Right lobe of liver (tissue), 6 donors: ENCODE measurements around the gene TLL2. TPM values are rescaled to one million over a fixed set of nuclear protein-coding genes. Genes with fewer than 3 reads are reported as not detected.

Experiments used
- ATAC-seq, 4 donors: fragments of 200-7000 bp; cut with Tn5 transposase; one replicate each; pipeline ENCODE4 v1.9.1; 2020; ENCODE audit warnings: mild to moderate bottlenecking in 4 of 4, moderate library complexity in 4 of 4
- DNase-seq, 3 donors: peaks; one replicate each; pipeline ENCODE4 v3.0.0-alpha.2; 2020
- H3K27ac ChIP-seq, 3 donors: fragments of 200-600 bp; one replicate each; pipeline ENCODE4 v1.8.0; 2022
- H3K27me3 ChIP-seq, 2 donors: fragments of 200-600 bp; one replicate each; pipeline ENCODE4 v1.8.0; 2022
- H3K36me3 ChIP-seq, 4 donors: fragments of 200-600 bp; sonication (generic) in 1 of 4; one replicate each; pipeline versions ENCODE4 v1.5.1 to v1.8.0; 2017 to 2022; ENCODE audit warnings: control low read depth in 1 of 4
- H3K4me1 ChIP-seq, 4 donors: fragments of 200-600 bp; sonication (generic) in 1 of 4; one replicate each; pipeline versions ENCODE4 v1.5.1 to v1.8.0; 2017 to 2022; ENCODE audit warnings: control low read depth in 1 of 4
- H3K4me3 ChIP-seq, 3 donors: fragments of 200-600 bp; one replicate each; pipeline ENCODE4 v1.8.0; 2022
- H3K9me3 ChIP-seq, 4 donors: fragments of 200-600 bp; sonication (generic) in 1 of 4; one replicate each; pipeline versions ENCODE4 v1.5.1 to v1.8.0; 2017 to 2022; ENCODE audit warnings: control low read depth in 1 of 4
- POLR2A ChIP-seq: fragments of 450-650 bp; IDR thresholded peaks from one replicate; pipeline ENCODE4 v1.6.1; 2017; ENCODE audit warnings: antibody characterized with exemption, mild to moderate bottlenecking
- WGBS: methylation state at CpG from one replicate; pipeline ENCODE4 v1.1.6; 2018; ENCODE audit warnings: low coverage, low lambda C conversion rate; ENCODE audit not compliant: insufficient coverage; ENCODE audit errors: missing lambda C conversion rate; 5-methylcytosine and 5-hydroxymethylcytosine counted together
- intact Hi-C, 2 donors: fragments of 100-400 bp; cut with DNase I; formaldehyde crosslinking; loops; one replicate each; pipeline versions ENCODE4 v1.11.2 to v1.14.1; 2022
- total RNA-seq, 6 experiments: library from RNA; depleted of rRNA in 2 of 6; stranded (reverse); fragments of >200 nt in 2 of 6; fragmentation: NEBNext Ultra II Directional in 3 of 6; extraction: Animal tissue kit (Norgen Biotek cat#: 25700) in 3 of 6; gene quantifications; one replicate each; pipeline versions ENCODE4 v1.1.0 to v1.2.4, GENCODE V29; 2016 to 2023
- TF ChIP-seq, protein P1 (sequence below), 4 donors: fragments of 200-600 bp in 3 of 4; fragments of 450-650 bp in 1 of 4; IDR thresholded peaks; one replicate each; pipeline versions ENCODE4 v1.5.1 to v1.8.0; 2016 to 2022; ENCODE audit warnings: antibody characterized with exemption in 4 of 4, mild to moderate bottlenecking in 2 of 4
- donor health status: DM: no; HTN: yes; CAD: no.
- donor health status: DM: no; HTN: no; CAD: no.
- donor health status: DM: no; HTN: no; CAD: no.
- donor health status: DM: no; HTN: yes; CAD: no.
- donor health status: DM: no; HTN: yes; CAD: no.

TLL2 gene
- total RNA-seq, 6 experiments from 2014 or later: 0.11 to 0.14 TPM; not detected in 4

DNA sequence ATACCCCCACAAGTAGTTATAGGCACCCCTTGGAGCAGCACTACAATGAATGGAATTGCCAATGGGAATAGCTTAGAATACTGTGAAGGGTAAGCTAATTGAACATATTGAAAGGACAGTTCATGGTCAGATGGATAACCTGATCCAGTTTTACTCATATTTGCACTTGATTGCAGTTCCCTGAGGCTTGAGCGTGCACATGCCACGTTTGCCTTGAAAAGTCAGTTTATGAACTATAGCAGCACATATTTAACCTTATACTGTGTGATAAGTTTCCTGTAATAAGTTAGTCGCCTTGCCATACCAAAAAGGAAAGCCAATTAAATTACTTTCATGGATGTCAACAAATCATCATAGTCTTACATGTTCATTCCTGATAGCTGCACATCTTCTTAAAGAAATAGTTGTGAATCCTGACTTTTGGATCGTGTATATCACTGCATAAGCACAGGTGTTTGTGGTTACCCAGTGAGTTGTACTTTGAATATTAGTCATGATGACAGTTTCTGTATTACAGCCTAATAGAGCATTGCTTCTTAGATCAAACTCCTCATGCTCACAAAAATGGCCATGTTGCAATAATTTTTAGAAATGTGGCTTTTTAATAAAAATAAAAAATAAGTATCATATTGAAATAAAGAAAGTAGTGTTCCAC, 187.9 kb downstream of the TLL2 start:
- Histone ChIP-seq H3K9me3 (no peaks in the 10 kb centered on the region), H3K4me1 (no peaks in the 10 kb centered on the region), H3K4me3 (no peak overlapping the region), H3K36me3 (no peaks in the 10 kb centered on the region), H3K27me3 (no peaks in the 10 kb centered on the region), H3K27ac (no peak overlapping the region)
- DNase-seq (no peak), ATAC-seq (no peak)
- intact Hi-C loops: no loop called here
- WGBS: 54% methylated on average over 4 of the region's 4 CpGs
- TF ChIP-seq, protein P1, sequence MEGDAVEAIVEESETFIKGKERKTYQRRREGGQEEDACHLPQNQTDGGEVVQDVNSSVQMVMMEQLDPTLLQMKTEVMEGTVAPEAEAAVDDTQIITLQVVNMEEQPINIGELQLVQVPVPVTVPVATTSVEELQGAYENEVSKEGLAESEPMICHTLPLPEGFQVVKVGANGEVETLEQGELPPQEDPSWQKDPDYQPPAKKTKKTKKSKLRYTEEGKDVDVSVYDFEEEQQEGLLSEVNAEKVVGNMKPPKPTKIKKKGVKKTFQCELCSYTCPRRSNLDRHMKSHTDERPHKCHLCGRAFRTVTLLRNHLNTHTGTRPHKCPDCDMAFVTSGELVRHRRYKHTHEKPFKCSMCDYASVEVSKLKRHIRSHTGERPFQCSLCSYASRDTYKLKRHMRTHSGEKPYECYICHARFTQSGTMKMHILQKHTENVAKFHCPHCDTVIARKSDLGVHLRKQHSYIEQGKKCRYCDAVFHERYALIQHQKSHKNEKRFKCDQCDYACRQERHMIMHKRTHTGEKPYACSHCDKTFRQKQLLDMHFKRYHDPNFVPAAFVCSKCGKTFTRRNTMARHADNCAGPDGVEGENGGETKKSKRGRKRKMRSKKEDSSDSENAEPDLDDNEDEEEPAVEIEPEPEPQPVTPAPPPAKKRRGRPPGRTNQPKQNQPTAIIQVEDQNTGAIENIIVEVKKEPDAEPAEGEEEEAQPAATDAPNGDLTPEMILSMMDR (IDR thresholded peaks at IDR 0.05): no peak
- TF ChIP-seq POLR2A: no peak

DNA sequence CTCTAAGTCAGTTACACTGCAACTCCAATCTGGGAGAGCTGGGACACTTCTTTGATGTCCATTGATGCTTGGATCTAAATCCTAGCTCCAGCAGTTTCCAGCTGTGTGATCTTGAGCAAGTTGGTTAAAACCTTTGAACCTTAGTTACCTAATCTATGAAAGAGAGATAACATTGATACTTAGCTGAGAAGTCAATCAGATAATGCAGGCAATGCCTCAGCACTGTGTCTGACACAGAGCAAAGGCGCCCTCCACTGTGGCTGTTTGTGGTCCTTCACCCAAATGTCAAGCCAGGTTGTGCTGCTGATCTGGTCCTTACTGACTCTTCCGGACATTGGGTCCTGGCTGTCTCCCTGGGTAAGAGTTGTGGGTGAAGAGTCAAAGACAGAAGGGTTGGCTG, 189.3 kb downstream of the TLL2 start:
- no peak for DNase-seq
- TF ChIP-seq POLR2A: no peak
- TF ChIP-seq, protein P1 (IDR thresholded peaks at IDR 0.05): no peak
- Histone ChIP-seq H3K36me3 (no peaks in the 10 kb centered on the region), H3K27ac (no peak overlapping the region), H3K9me3 (no peaks in the 10 kb centered on the region), H3K27me3 (no peaks in the 10 kb centered on the region), H3K4me1 (no peaks in the 10 kb centered on the region), H3K4me3 (no peak overlapping the region)
- intact Hi-C loops: no loop called here
- ATAC-seq: peak in 3 of 4 donors; percentile 21 to 53 (median 49)
- WGBS: 80% methylated on average over 1 of the region's 2 CpGs

DNA sequence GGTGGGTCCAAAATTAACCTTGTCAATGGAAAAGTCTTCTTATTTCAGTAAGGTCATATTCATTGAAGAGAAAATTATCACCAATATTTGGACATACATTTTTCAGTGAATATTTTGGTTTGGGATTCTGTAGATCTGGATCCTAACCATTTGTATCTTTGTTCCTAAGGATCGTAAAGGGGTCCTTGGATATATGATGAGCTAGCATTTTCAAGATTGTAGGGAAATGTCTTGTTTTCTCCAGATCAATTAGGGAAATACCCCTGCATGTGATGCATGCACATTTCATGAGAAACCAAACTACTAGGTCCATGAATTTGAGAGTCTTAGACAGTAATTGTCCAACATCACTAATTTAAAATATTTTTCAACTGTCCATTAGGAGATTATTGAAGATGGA, 191.5 kb downstream of the TLL2 start:
- Histone ChIP-seq H3K36me3 (no peaks in the 10 kb centered on the region), H3K27ac (no peak overlapping the region), H3K4me1 (no peaks in the 10 kb centered on the region), H3K9me3 (no peaks in the 10 kb centered on the region), H3K27me3 (no peaks in the 10 kb centered on the region), H3K4me3 (no peak overlapping the region)
- 60% methylated on average over 1 of the region's 1 CpG for WGBS
- DNase-seq (no peak), ATAC-seq (no peak)
- intact Hi-C loops: no loop called here
- no peak for TF ChIP-seq POLR2A
- TF ChIP-seq, protein P1 (IDR thresholded peaks at IDR 0.05): no peak

DNA sequence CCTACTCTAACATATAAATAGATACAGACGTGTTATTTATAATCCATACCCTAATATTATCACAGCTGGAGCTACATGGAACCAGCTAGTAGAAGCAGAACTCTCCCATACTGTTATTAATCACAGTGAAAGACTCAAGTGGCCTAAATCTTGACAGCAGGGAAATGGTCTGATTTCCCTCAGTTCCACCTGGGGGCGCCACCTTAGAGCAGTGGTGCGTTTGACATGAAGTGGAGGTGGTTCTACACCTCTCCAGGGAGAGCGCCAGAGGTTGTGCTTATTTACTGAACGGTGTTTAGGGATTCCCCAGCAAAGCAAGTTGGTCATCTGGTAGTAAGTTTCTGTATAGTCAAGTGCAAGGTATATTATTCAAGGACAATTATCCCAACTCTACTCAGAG, 191.9 kb downstream of the TLL2 start:
- intact Hi-C loops: no loop called here
- 37% methylated on average over 4 of the region's 5 CpGs for WGBS
- Histone ChIP-seq H3K27ac (no peak overlapping the region), H3K27me3 (no peaks in the 10 kb centered on the region), H3K4me1 (no peaks in the 10 kb centered on the region), H3K4me3 (no peak overlapping the region), H3K36me3 (no peaks in the 10 kb centered on the region), H3K9me3 (no peaks in the 10 kb centered on the region)
- TF ChIP-seq, protein P1 (IDR thresholded peaks at IDR 0.05): no peak
- TF ChIP-seq POLR2A: no peak
- no peak for ATAC-seq
- no peak for DNase-seq
